Natural killer cell treated with Interleukin-12 subunit alpha and Interleukin-12 subunit beta and Interleukin-15 and Interleukin-18, amount 100 ng/mL, for 72 hours (primary cell): ENCODE results near the gene PDXK. TPM values are rescaled to one million over a fixed set of nuclear protein-coding genes. Genes with fewer than 3 reads are reported as not detected.
A peak's percentile ranks its signal among the peaks of the same experiment; 100 is the strongest.

Experiments
- ATAC-seq, 2 donors: fragments of 150-1000 bp; cut with Tn5 transposase in 1 of 2; sonication (Bioruptor Pico), chemical (Tn5 transposase) in 1 of 2; 2 replicates each; pipeline ENCODE4 v1.10.0; 2021
- DNase-seq: peaks from one replicate; pipeline ENCODE4 v3.0.0; 2022; ENCODE audit warnings: low spot score
- H3K27ac Mint-ChIP-seq, 2 donors: 1 replicate in 1 of 2; 2 replicates in 1 of 2; pipeline ENCODE4 v1.8.0; 2022; ENCODE audit warnings: mixed read lengths in 2 of 2, mild to moderate bottlenecking in 1 of 2, moderate library complexity in 1 of 2
- H3K27me3 Mint-ChIP-seq, 2 donors: 1 replicate in 1 of 2; 2 replicates in 1 of 2; pipeline ENCODE4 v1.8.0; 2022; ENCODE audit warnings: mixed read lengths in 2 of 2
- H3K36me3 Mint-ChIP-seq: one replicate; pipeline ENCODE4 v1.8.0; 2022; ENCODE audit warnings: mixed read lengths
- H3K4me1 Mint-ChIP-seq, 2 donors: 1 replicate in 1 of 2; 2 replicates in 1 of 2; pipeline ENCODE4 v1.8.0; 2022; ENCODE audit warnings: low read depth in 2 of 2, mixed read lengths in 2 of 2, mild to moderate bottlenecking in 1 of 2
- H3K4me3 Mint-ChIP-seq: one replicate; pipeline ENCODE4 v1.8.0; 2022; ENCODE audit warnings: mixed read lengths
- H3K9me3 Mint-ChIP-seq: 2 replicates; pipeline ENCODE4 v1.8.0; 2022; ENCODE audit warnings: mixed read lengths
- total RNA-seq, 2 donors: library from RNA; stranded (reverse); gene quantifications; one replicate each; pipeline ENCODE4 v1.2.3, GENCODE V29; 2022

Gene PDXK
- total RNA-seq, 2 donors from 2014 or later: 98.1 to 136 TPM

GRCh38 chr21:43775190-43775589 is 56.3 kb downstream of the PDXK start:
- Mint-ChIP-seq H3K4me3 (peak overlapping the region; percentile 90), H3K4me1 (peaks cover 17 to 27% of the 10 kb centered on the region in 2 donors), H3K9me3 (no peaks in the 10 kb centered on the region), H3K27ac (peak overlapping the region; percentile 54), H3K36me3 (no peaks in the 10 kb centered on the region), H3K27me3 (no peaks in the 10 kb centered on the region)
- ATAC-seq (no peak), DNase-seq (no peak)

GRCh38 chr21:43775795-43776430 is 57.0 kb downstream of the PDXK start, which contains the start of gene CSTB:
CSTB (minus strand) TSS chr21:43776308; CDS start chr21:43776269, 39 bp downstream.
- Mint-ChIP-seq H3K9me3 (no peaks in the 10 kb centered on the region), H3K27me3 (no peaks in the 10 kb centered on the region), H3K27ac (peak within 1 kb of the TSS; percentile 54), H3K36me3 (no peaks in the 10 kb centered on the region), H3K4me3 (peak within 1 kb of the TSS; percentile 90), H3K4me1 (peaks cover 17 to 27% of the 10 kb centered on the region in 2 donors)
- peak; percentile 91 for DNase-seq
- peak; percentile 84 to 89 for ATAC-seq

GRCh38 chr21:43777953-43778352 is 59.0 kb downstream of the PDXK start:
- ATAC-seq (no peak), DNase-seq (no peak)
- Mint-ChIP-seq H3K9me3 (no peaks in the 10 kb centered on the region), H3K36me3 (no peaks in the 10 kb centered on the region), H3K27ac (peak overlapping the region in 1 of 2 donors; percentile 41), H3K4me3 (no peak overlapping the region), H3K27me3 (no peaks in the 10 kb centered on the region), H3K4me1 (peaks cover 17 to 24% of the 10 kb centered on the region in 2 donors)

GRCh38 chr21:43778469-43779335 is 59.8 kb downstream of the PDXK start:
- peaks cover 17 to 24% of the 10 kb centered on the region in 2 donors for H3K4me1 Mint-ChIP-seq
- ATAC-seq: no peak
- peak overlapping the region; percentile 47 for H3K4me3 Mint-ChIP-seq
- H3K36me3 Mint-ChIP-seq: no peaks in the 10 kb centered on the region
- no peaks in the 10 kb centered on the region for H3K9me3 Mint-ChIP-seq
- DNase-seq: no peak
- H3K27me3 Mint-ChIP-seq: no peaks in the 10 kb centered on the region
- H3K27ac Mint-ChIP-seq: peak overlapping the region in 1 of 2 donors; percentile 21

GRCh38 chr21:43779660-43780059 is 60.7 kb downstream of the PDXK start:
- no peaks in the 10 kb centered on the region for H3K9me3 Mint-ChIP-seq
- peaks cover 17 to 19% of the 10 kb centered on the region in 2 donors for H3K4me1 Mint-ChIP-seq
- H3K27ac Mint-ChIP-seq: no peak overlapping the region
- no peaks in the 10 kb centered on the region for H3K27me3 Mint-ChIP-seq
- no peak for ATAC-seq
- no peak overlapping the region for H3K4me3 Mint-ChIP-seq
- DNase-seq: no peak
- H3K36me3 Mint-ChIP-seq: no peaks in the 10 kb centered on the region

- H3K4me3 Mint-ChIP-seq: no peak overlapping the region
Measured at GRCh38 chr21:43781846-43782245, 62.9 kb downstream of the PDXK start.

GRCh38 chr21:43782431-43783097 is 63.6 kb downstream of the PDXK start:
- Mint-ChIP-seq H3K27ac (peak overlapping the region in 1 of 2 donors; percentile 29), H3K4me1 (peaks cover 9 to 10% of the 10 kb centered on the region in 2 donors), H3K27me3 (no peaks in the 10 kb centered on the region), H3K9me3 (no peaks in the 10 kb centered on the region), H3K4me3 (no peak overlapping the region), H3K36me3 (no peaks in the 10 kb centered on the region)
- DNase-seq (no peak), ATAC-seq (no peak)

More at GRCh38 chr21:43781846-43782245, 62.9 kb downstream of the PDXK start:
- H3K27me3 Mint-ChIP-seq: no peaks in the 10 kb centered on the region
- no peak for DNase-seq
- no peak for ATAC-seq
- peaks cover 9 to 10% of the 10 kb centered on the region in 2 donors for H3K4me1 Mint-ChIP-seq
- no peaks in the 10 kb centered on the region for H3K9me3 Mint-ChIP-seq
- H3K27ac Mint-ChIP-seq: no peak overlapping the region
- no peaks in the 10 kb centered on the region for H3K36me3 Mint-ChIP-seq

- Mint-ChIP-seq H3K27ac (peak overlapping the region in 1 of 2 donors; percentile 29), H3K36me3 (no peaks in the 10 kb centered on the region), H3K4me3 (no peak overlapping the region), H3K9me3 (no peaks in the 10 kb centered on the region), H3K27me3 (no peaks in the 10 kb centered on the region), H3K4me1 (peaks cover 9% of the 10 kb centered on the region in 2 donors)
- ATAC-seq (peak in 1 of 2 donors; percentile 4), DNase-seq (no peak)
Measured at GRCh38 chr21:43783098-43783700, 64.3 kb downstream of the PDXK start.

- H3K4me1 Mint-ChIP-seq: peaks cover 4 to 6% of the 10 kb centered on the region in 2 donors
- H3K4me3 Mint-ChIP-seq: no peak overlapping the region
- no peak for DNase-seq
- no peak for ATAC-seq
- H3K9me3 Mint-ChIP-seq: no peaks in the 10 kb centered on the region
- no peaks in the 10 kb centered on the region for H3K27me3 Mint-ChIP-seq
- no peaks in the 10 kb centered on the region for H3K36me3 Mint-ChIP-seq
- H3K27ac Mint-ChIP-seq: no peak overlapping the region
Measured at GRCh38 chr21:43785134-43785533, 66.2 kb downstream of the PDXK start.

- no peaks in the 10 kb centered on the region for H3K27me3 Mint-ChIP-seq
- peaks cover 7 to 13% of the 10 kb centered on the region in 2 donors for H3K4me1 Mint-ChIP-seq
- H3K4me3 Mint-ChIP-seq: no peak overlapping the region
- H3K27ac Mint-ChIP-seq: peak overlapping the region in 1 of 2 donors; percentile 37
- no peaks in the 10 kb centered on the region for H3K36me3 Mint-ChIP-seq
- H3K9me3 Mint-ChIP-seq: no peaks in the 10 kb centered on the region
- DNase-seq (no peak), ATAC-seq (no peak)
Measured at GRCh38 chr21:43786300-43786806, 67.4 kb downstream of the PDXK start.

- no peak for DNase-seq
- Mint-ChIP-seq H3K4me3 (no peak overlapping the region), H3K27ac (peak overlapping the region in 1 of 2 donors; percentile 37), H3K27me3 (no peaks in the 10 kb centered on the region), H3K4me1 (peaks cover 9 to 13% of the 10 kb centered on the region in 2 donors), H3K9me3 (no peaks in the 10 kb centered on the region), H3K36me3 (peaks cover 2% of the 10 kb centered on the region)
- no peak for ATAC-seq
Measured at GRCh38 chr21:43786807-43787440, 68.0 kb downstream of the PDXK start.

GRCh38 chr21:43789276-43790009 is 70.5 kb downstream of the PDXK start, which contains the start of gene RRP1:
RRP1 (plus strand) TSS chr21:43789577; CDS start chr21:43789630, 53 bp downstream.
- no peaks in the 10 kb centered on the region for H3K9me3 Mint-ChIP-seq
- peaks cover 13% of the 10 kb centered on the region in 2 donors for H3K4me1 Mint-ChIP-seq
- H3K27ac Mint-ChIP-seq: peak within 1 kb of the TSS; percentile 62 to 91
- peak within 1 kb of the TSS; percentile 87 for H3K4me3 Mint-ChIP-seq
- peak; percentile 95 for DNase-seq
- ATAC-seq: peak; percentile 96 to 98
- H3K27me3 Mint-ChIP-seq: no peaks in the 10 kb centered on the region
- peaks cover 9% of the 10 kb centered on the region for H3K36me3 Mint-ChIP-seq
